Hepatocyte (in vitro differentiated cells): Measurements from ENCODE around the gene PGK1. TPM values are rescaled to one million over a fixed set of nuclear protein-coding genes. Genes with fewer than 3 reads are reported as not detected.
"Not testable (repeated sequence)": the region's sequence is repeated elsewhere in the genome, so short reads cannot be mapped to it uniquely, and the experiment has no call there.

Experiments used
- DNase-seq: peaks from one replicate; pipeline ENCODE4 v3.0.0-alpha.2; 2016; ENCODE audit warnings: low spot score
- H2AFZ ChIP-seq: fragments of 200-600 bp; sonication (generic); 2 replicates; pipeline ENCODE4 v1.6.0; 2016; ENCODE audit warnings: antibody characterized with exemption, mild to moderate bottlenecking
- H3K27ac ChIP-seq: fragments of 200-600 bp; sonication (generic); 2 replicates; pipeline ENCODE4 v1.5.1; 2016; ENCODE audit warnings: mild to moderate bottlenecking
- H3K27me3 ChIP-seq: fragments of 200-600 bp; sonication (generic); 2 replicates; pipeline ENCODE4 v1.6.1; 2016
- H3K36me3 ChIP-seq: fragments of 200-600 bp; sonication (generic); replicated peaks from 2 replicates; pipeline ENCODE4 v1.5.1; 2016; ENCODE audit warnings: low read depth; ENCODE audit not compliant: insufficient read depth
- H3K4me1 ChIP-seq: fragments of 200-600 bp; sonication (generic); 2 replicates; pipeline ENCODE4 v1.5.1; 2016; ENCODE audit warnings: mild to moderate bottlenecking, moderate library complexity; ENCODE audit not compliant: insufficient read depth
- H3K4me2 ChIP-seq: fragments of 200-600 bp; sonication (generic); 2 replicates; pipeline ENCODE4 v1.6.0; 2016
- H3K4me3 ChIP-seq: fragments of 200-600 bp; sonication (generic); 2 replicates; pipeline ENCODE4 v1.5.1; 2016; ENCODE audit warnings: mild to moderate bottlenecking
- H3K79me2 ChIP-seq: fragments of 200-600 bp; sonication (generic); 2 replicates; pipeline ENCODE4 v1.6.0; 2017; ENCODE audit warnings: mild to moderate bottlenecking
- H3K9me2 ChIP-seq: fragments of 200-600 bp; sonication (generic); replicated peaks from 2 replicates; pipeline ENCODE4 v1.6.0; 2017; ENCODE audit warnings: mild to moderate bottlenecking; ENCODE audit not compliant: insufficient read depth
- H3K9me3 ChIP-seq: fragments of 200-600 bp; sonication (generic); 2 replicates; pipeline ENCODE4 v1.5.1; 2016; ENCODE audit warnings: low read depth, mild to moderate bottlenecking
- H4K20me1 ChIP-seq: fragments of 200-600 bp; sonication (generic); 2 replicates; pipeline ENCODE4 v1.6.0; 2016; ENCODE audit warnings: mild to moderate bottlenecking; ENCODE audit not compliant: insufficient read depth, poor library complexity, severe bottlenecking
- CTCF ChIP-seq: fragments of 200-600 bp; sonication (generic); IDR thresholded peaks from 2 replicates; pipeline ENCODE4 v1.5.1; 2016; ENCODE audit warnings: antibody characterized with exemption, mild to moderate bottlenecking; ENCODE audit not compliant: poor library complexity
- EZH2 ChIP-seq: fragments of 200-600 bp; sonication (generic); IDR thresholded peaks from 2 replicates; pipeline ENCODE4 v1.6.1; 2016; ENCODE audit warnings: antibody characterized with exemption, mild to moderate bottlenecking, borderline replicate concordance
- EZH2phosphoT487 ChIP-seq: fragments of 200-600 bp; sonication (generic); IDR thresholded peaks from one replicate; pipeline ENCODE4 v1.6.1; 2018; ENCODE audit warnings: antibody characterized with exemption, mild to moderate bottlenecking, low read depth, moderate library complexity; ENCODE audit not compliant: unreplicated experiment, severe bottlenecking
- WGBS: methylation state at CpG from one replicate; pipeline ENCODE4 v1.1.6; 2016; ENCODE audit warnings: low lambda C conversion rate; ENCODE audit errors: missing lambda C conversion rate; 5-methylcytosine and 5-hydroxymethylcytosine counted together
- polyA plus RNA-seq: library from polyadenylated mRNA; unstranded; fragments of >200 nt; fragmentation: Nextera tagmentation; extraction: Ambion mirVana; gene quantifications from 2 replicates; pipeline ENCODE4 v1.2.1, GENCODE V29; 2016
- total RNA-seq: library from RNA; depleted of rRNA; stranded (reverse); fragments of >200 nt; gene quantifications from 2 replicates; pipeline ENCODE4 v1.2.3, GENCODE V29; 2014

Gene PGK1
- total and polyA plus RNA-seq, 2 experiments from 2014 or later: 255 to 283 TPM

GRCh38 chrX:78139160-78140123, 35.4 kb downstream of the PGK1 start, which contains the start of gene TAF9B:
Gene TAF9B, minus strand, starts transcription at chrX:78139650. Its CDS starts 39 bp downstream, at chrX:78139611.
- no peaks in the 10 kb centered on the region for H3K27me3 ChIP-seq
- TF ChIP-seq EZH2phosphoT487 (no peak), CTCF (no peak), EZH2 (no peak)
- peak within 1 kb of the TSS; percentile 72 for H2AFZ ChIP-seq
- H3K79me2 ChIP-seq: no peaks in the 10 kb centered on the region
- H3K9me2 ChIP-seq: no peaks in the 10 kb centered on the region
- peak within 1 kb of the TSS; percentile 58 for H3K27ac ChIP-seq
- no peaks in the 10 kb centered on the region for H3K9me3 ChIP-seq
- H4K20me1 ChIP-seq: no peaks in the 10 kb centered on the region
- peak within 1 kb of the TSS; percentile 60 for H3K4me3 ChIP-seq
- 51% methylated on average over 57 of the region's 59 CpGs for WGBS
- H3K4me2 ChIP-seq: peak within 1 kb of the TSS; percentile 79
- H3K36me3 ChIP-seq: no peaks in the 10 kb centered on the region
- peak; percentile 90 for DNase-seq
- no peaks in the 10 kb centered on the region for H3K4me1 ChIP-seq

DNA sequence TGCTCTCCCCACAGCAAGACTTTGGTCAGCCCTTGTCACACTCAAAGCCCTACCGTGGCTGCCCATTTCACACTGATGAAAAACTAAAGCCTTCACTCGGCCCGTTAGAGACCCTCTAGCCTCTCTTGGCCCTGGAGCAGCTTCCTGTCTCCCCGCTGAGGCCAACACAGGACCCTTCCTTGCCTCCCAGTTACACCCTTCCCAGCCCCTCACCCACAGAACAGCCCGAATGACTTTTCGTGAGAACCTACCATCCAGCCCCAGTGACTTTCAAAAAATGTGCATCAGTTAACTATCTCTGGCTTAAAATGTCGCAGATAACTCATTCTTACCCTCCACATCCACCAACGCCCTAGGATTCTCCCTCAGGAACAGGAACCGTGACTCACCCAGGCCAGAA, 36.2 kb downstream of the PGK1 start:
- Histone ChIP-seq H4K20me1 (no peaks in the 10 kb centered on the region), H3K9me3 (no peaks in the 10 kb centered on the region), H3K4me1 (no peaks in the 10 kb centered on the region), H2AFZ (peak overlapping the region; percentile 72), H3K27ac (no peak overlapping the region), H3K4me3 (no peak overlapping the region), H3K27me3 (no peaks in the 10 kb centered on the region), H3K36me3 (no peaks in the 10 kb centered on the region), H3K9me2 (no peaks in the 10 kb centered on the region), H3K79me2 (no peaks in the 10 kb centered on the region), H3K4me2 (peak overlapping the region; percentile 79)
- TF ChIP-seq EZH2 (no peak), CTCF (no peak), EZH2phosphoT487 (no peak)
- WGBS: 83% methylated on average over 9 of the region's 9 CpGs
- DNase-seq: no peak

GRCh38 chrX:78147002-78147540, 43.0 kb downstream of the PGK1 start:
- H4K20me1 ChIP-seq, H3K36me3 ChIP-seq, H3K4me2 ChIP-seq, H3K9me3 ChIP-seq, H3K27ac ChIP-seq, DNase-seq, H3K9me2 ChIP-seq, H3K27me3 ChIP-seq, H2AFZ ChIP-seq, H3K79me2 ChIP-seq, H3K4me1 ChIP-seq, H3K4me3 ChIP-seq: not testable (repeated sequence)
- 83% methylated on average over 5 of the region's 5 CpGs for WGBS

- not testable (repeated sequence) for H3K4me1 ChIP-seq, H3K36me3 ChIP-seq, DNase-seq, H3K9me3 ChIP-seq, H3K79me2 ChIP-seq, H4K20me1 ChIP-seq, H3K27ac ChIP-seq, H3K27me3 ChIP-seq, H3K4me3 ChIP-seq, H2AFZ ChIP-seq, H3K4me2 ChIP-seq, H3K9me2 ChIP-seq
- WGBS: 61% methylated on average over 2 of the region's 2 CpGs
These were observed 53.3 kb downstream of the PGK1 start for GRCh38 chrX:78157373-78157772.

GRCh38 chrX:78157846-78158245, 53.8 kb downstream of the PGK1 start:
- not testable (repeated sequence) for H3K27ac ChIP-seq, H3K36me3 ChIP-seq, H3K79me2 ChIP-seq, H3K4me3 ChIP-seq, H3K4me1 ChIP-seq, H3K4me2 ChIP-seq, H3K27me3 ChIP-seq, H3K9me2 ChIP-seq, DNase-seq, H4K20me1 ChIP-seq, H3K9me3 ChIP-seq, H2AFZ ChIP-seq
- WGBS: 75% methylated on average over 10 of the region's 10 CpGs

DNA sequence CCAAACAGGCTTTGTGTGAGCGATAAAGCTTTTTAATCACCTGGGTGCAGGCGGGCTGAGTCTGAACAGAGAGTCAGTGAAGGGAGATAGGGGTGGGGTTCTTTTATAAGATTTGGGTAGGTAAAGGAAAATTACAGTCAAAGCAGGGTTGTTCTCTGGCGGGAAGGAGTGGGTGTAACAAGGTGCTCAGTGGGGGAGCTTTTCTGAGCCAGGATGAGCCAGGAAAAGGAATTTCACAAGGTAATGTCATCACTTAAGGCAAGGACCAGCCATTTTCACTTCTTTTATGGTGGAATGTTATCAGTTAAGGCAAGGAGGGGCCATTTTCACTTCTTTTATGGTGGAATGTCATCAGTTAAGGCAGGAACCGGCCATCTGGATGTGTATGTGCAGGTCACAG, 56.7 kb downstream of the PGK1 start:
- not testable (repeated sequence) for H3K4me1 ChIP-seq, H3K36me3 ChIP-seq, H3K4me3 ChIP-seq, H3K9me3 ChIP-seq, H2AFZ ChIP-seq, H3K27ac ChIP-seq, DNase-seq, H3K27me3 ChIP-seq, H3K9me2 ChIP-seq, H3K79me2 ChIP-seq, H3K4me2 ChIP-seq, H4K20me1 ChIP-seq
- WGBS: 70% methylated on average over 4 of the region's 4 CpGs

- H3K27me3 ChIP-seq, H3K79me2 ChIP-seq, H4K20me1 ChIP-seq, H3K9me3 ChIP-seq, H3K4me3 ChIP-seq, H3K4me2 ChIP-seq, H3K9me2 ChIP-seq, DNase-seq, H3K4me1 ChIP-seq, H3K27ac ChIP-seq, H3K36me3 ChIP-seq, H2AFZ ChIP-seq: not testable (repeated sequence)
- WGBS: 73% methylated on average over 4 of the region's 4 CpGs
These were observed 59.1 kb downstream of the PGK1 start for GRCh38 chrX:78163175-78163574.
